ENCODE results near the gene USP48. TPM values are rescaled to one million over a fixed set of nuclear protein-coding genes. Genes with fewer than 3 reads are reported as not detected.

The USP48 gene
- total and polyA plus RNA-seq, 2 of the 13 experiments (the other 11 are each of a cell fraction or from before 2014, with no cell fraction given), result 30.4 to 30.7 TPM

GRCh38 chr1:21775985-21776562 lies 6.9 kb downstream of the USP48 start (continued):
- TF ChIP-seq ZNF597 (CRISPR knock-in tag; IDR thresholded peaks at IDR 0.05), result no peak
- TF ChIP-seq JUNB (CRISPR knock-in tag; IDR thresholded peaks at IDR 0.05; ENCODE audit: borderline replicate concordance), result no peak
- no peak for TF ChIP-seq KDM5B (CRISPR knock-in tag; IDR thresholded peaks at IDR 0.05; ENCODE audit: borderline replicate concordance)
- 0 out of 2 replicates have a peak, but pooled peaks have one; percentile 30 for TF ChIP-seq ZFP36L1 (CRISPR knock-in tag; IDR thresholded peaks at IDR 0.05)
- TF ChIP-seq ZMYM4 (CRISPR knock-in tag; IDR thresholded peaks at IDR 0.05), result no peak; the same call in 1 of the 2 replicates
- TF ChIP-seq MBD4 (IDR thresholded peaks at IDR 0.05; ENCODE audit: borderline replicate concordance, low read length), result peak; percentile 91; the same call in 1 of the 2 replicates
- TF ChIP-seq SNAI1 (CRISPR knock-in tag; IDR thresholded peaks at IDR 0.05; ENCODE audit: borderline replicate concordance), result no peak
- TF ChIP-seq MYC (CRISPR knock-in tag; IDR thresholded peaks at IDR 0.05; ENCODE audit: borderline replicate concordance), result no peak
- TF ChIP-seq SOX5 (CRISPR knock-in tag; IDR thresholded peaks at IDR 0.05; ENCODE audit: borderline replicate concordance), result peak; percentile 90
- no peak for TF ChIP-seq HDAC6 (IDR thresholded peaks at IDR 0.05; ENCODE audit: low read depth, low read length)
- no peak for TF ChIP-seq ZNF280D (CRISPR knock-in tag; IDR thresholded peaks at IDR 0.05)
- TF ChIP-seq PITX1 (CRISPR knock-in tag; IDR thresholded peaks at IDR 0.05), result peak; percentile 99
- no peak for TF ChIP-seq SNAPC5 (CRISPR knock-in tag; IDR thresholded peaks at IDR 0.05; ENCODE audit: borderline replicate concordance)
- no peak for TF ChIP-seq REL (CRISPR knock-in tag; conservative IDR thresholded peaks at IDR 0.05)
- no peak for TF ChIP-seq E2F1 (CRISPR knock-in tag; IDR thresholded peaks at IDR 0.05)
- peak; percentile 81 for TF ChIP-seq HDAC1 (CRISPR knock-in tag; IDR thresholded peaks at IDR 0.05)
- peak; percentile 91 for TF ChIP-seq NR2F2 (IDR thresholded peaks at IDR 0.05; ENCODE audit: borderline replicate concordance, low read depth)
- no peak for TF ChIP-seq ZNF317 (CRISPR knock-in tag; IDR thresholded peaks at IDR 0.05)
- no peak for TF ChIP-seq MEIS1 (CRISPR knock-in tag; IDR thresholded peaks at IDR 0.05; ENCODE audit: borderline replicate concordance)
- no peak for TF ChIP-seq ZNF543 (CRISPR knock-in tag; IDR thresholded peaks at IDR 0.05)
- TF ChIP-seq ZNF160 (CRISPR knock-in tag; IDR thresholded peaks at IDR 0.05), result no peak
